Keratinocyte (primary cell): Measurements from ENCODE around the gene TAS1R3. TPM values are rescaled to one million over a fixed set of nuclear protein-coding genes. Genes with fewer than 3 reads are reported as not detected.
A peak's percentile ranks its signal among the peaks of the same experiment; 100 is the strongest.

Experiments used
- DNase-seq: peaks from one replicate; pipeline ENCODE4 v3.0.0-alpha.2; 2011; ENCODE audit warnings: low read depth, missing footprints, low spot score
- FAIRE-seq: peaks from 2 replicates; lab custom pipeline; 2011; peaks lifted over from hg19 to GRCh38; lab: Jason Lieb, UNC
- H2AFZ ChIP-seq: 2 replicates; pipeline ENCODE4 v1.6.0; 2012; ENCODE audit warnings: low read length, control low read depth, inconsistent platforms; ENCODE audit not compliant: control insufficient read depth
- H3K27ac ChIP-seq: 2 replicates; pipeline ENCODE4 v1.5.1; 2011; ENCODE audit warnings: low read length; ENCODE audit not compliant: control insufficient read depth, insufficient read depth
- H3K27me3 ChIP-seq: 3 replicates; pipeline ENCODE4 v1.6.0; 2011; ENCODE audit warnings: low read length; ENCODE audit not compliant: control insufficient read depth, insufficient read depth; ENCODE audit errors: extremely low read depth
- H3K36me3 ChIP-seq, 2 experiments: 2 replicates in 1 of 2; 3 replicates in 1 of 2; pipeline ENCODE4 v1.5.1; 2011; ENCODE audit warnings: low read length in 2 of 2, mild to moderate bottlenecking in 1 of 2; ENCODE audit not compliant: control insufficient read depth in 2 of 2, insufficient read depth in 2 of 2; ENCODE audit errors: extremely low read depth in 1 of 2
- H3K4me1 ChIP-seq: 3 replicates; pipeline ENCODE4 v1.5.1; 2011; ENCODE audit warnings: low read length; ENCODE audit not compliant: control insufficient read depth, insufficient read depth; ENCODE audit errors: extremely low read depth
- H3K4me2 ChIP-seq: 3 replicates; pipeline ENCODE4 v1.6.0; 2011; ENCODE audit warnings: low read depth, low read length; ENCODE audit not compliant: control insufficient read depth, insufficient read depth; ENCODE audit errors: extremely low read depth
- H3K4me3 ChIP-seq, 3 experiments: fragments of 200-600 bp in 1 of 3; sonication (generic) in 1 of 3; 2 replicates in 2 of 3; 3 replicates in 1 of 3; pipeline ENCODE4 v1.5.1; 2011 to 2016; ENCODE audit warnings: low read length in 3 of 3, mild to moderate bottlenecking in 3 of 3, control low read depth in 2 of 3, inconsistent platforms in 1 of 3, low read depth in 1 of 3, mixed read lengths in 1 of 3, mixed run types in 1 of 3, moderate library complexity in 1 of 3; ENCODE audit not compliant: control insufficient read depth in 2 of 3, insufficient read depth in 2 of 3; ENCODE audit errors: extremely low read depth in 1 of 3
- H3K79me2 ChIP-seq: 2 replicates; pipeline ENCODE4 v1.6.0; 2012; ENCODE audit warnings: low read length; ENCODE audit not compliant: control insufficient read depth, insufficient read depth
- H3K9ac ChIP-seq: 3 replicates; pipeline ENCODE4 v1.6.0; 2011; ENCODE audit warnings: low read length; ENCODE audit not compliant: control insufficient read depth, insufficient read depth; ENCODE audit errors: extremely low read depth
- H3K9me1 ChIP-seq: 3 replicates; pipeline ENCODE4 v1.6.0; 2011; ENCODE audit warnings: low read length; ENCODE audit not compliant: control insufficient read depth, insufficient read depth; ENCODE audit errors: extremely low read depth
- H3K9me3 ChIP-seq: 2 replicates; pipeline ENCODE4 v1.5.1; 2012; ENCODE audit warnings: low read depth, low read length; ENCODE audit not compliant: control insufficient read depth
- H4K20me1 ChIP-seq: 3 replicates; pipeline ENCODE4 v1.6.0; 2011; ENCODE audit warnings: low read length; ENCODE audit not compliant: control insufficient read depth, insufficient read depth; ENCODE audit errors: extremely low read depth
- CTCF ChIP-seq, 3 experiments: IDR thresholded peaks in 1 of 3; conservative IDR thresholded peaks in 1 of 3; optimal IDR thresholded peaks in 1 of 3; 2 replicates in 2 of 3; 3 replicates in 1 of 3; pipeline versions ENCODE3 to v1.5.1; 2011; ENCODE audit warnings: low read length in 3 of 3, mild to moderate bottlenecking in 3 of 3, moderate library complexity in 2 of 3, control low read depth in 1 of 3, inconsistent platforms in 1 of 3; ENCODE audit not compliant: insufficient read depth in 2 of 3; ENCODE audit errors: extremely low read depth in 1 of 3
- EZH2 ChIP-seq: IDR thresholded peaks from one replicate; pipeline ENCODE4 v1.6.1; 2012; ENCODE audit warnings: inconsistent platforms, mild to moderate bottlenecking, low read length, moderate library complexity
- dilution Hi-C: fragments of 300-500 bp; cut with MboI; formaldehyde crosslinking; loops from one replicate; pipeline ENCODE4 v1.7.0; 2020; ENCODE audit warnings: low sequenced_read_pairs; ENCODE audit not compliant: extremely low pct_ligation_motif_present
- polyA plus RNA-seq, 5 experiments: library from polyadenylated mRNA; depleted of rRNA in 3 of 5; stranded (reverse) in 3 of 5; stranded (forward) in 1 of 5; unstranded in 1 of 5; fragments of >200 nt; gene quantifications; 1 replicate in 1 of 5; 2 replicates in 3 of 5; 3 replicates in 1 of 5; pipeline versions ENCODE4 v1.2.1 to v1.2.3, GENCODE V29; 2011 to 2012; ENCODE audit warnings: missing spikeins in 2 of 5, low read depth in 1 of 5, low replicate concordance in 1 of 5

The TAS1R3 gene
- polyA plus RNA-seq, 1 donor (not counting 4 experiments of a cell fraction or from before 2014, with no cell fraction given): 0.04 TPM

GRCh38 chr1:1302006-1302430 is 29.1 kb upstream of the TAS1R3 start:
- peaks cover 0 to 1% of the 10 kb centered on the region in 2 experiments for H3K36me3 ChIP-seq
- no peak overlapping the region for H3K9ac ChIP-seq
- no peak for TF ChIP-seq EZH2
- peak in 2 of 3 experiments; percentile 39 to 54 for TF ChIP-seq CTCF (optimal IDR thresholded peaks at IDR 0.05 in 1 of 3, IDR thresholded peaks at IDR 0.05 in 1 of 3, conservative IDR thresholded peaks at IDR 0.05 in 1 of 3; ENCODE audit: extremely low read depth in 1 of 3, insufficient read depth in 2 of 3, low read length in 3 of 3)
- H3K9me1 ChIP-seq: no peaks in the 10 kb centered on the region
- H4K20me1 ChIP-seq: no peaks in the 10 kb centered on the region
- H3K4me1 ChIP-seq: peaks cover 43% of the 10 kb centered on the region
- dilution Hi-C loops: no loop called here
- H3K27me3 ChIP-seq: no peaks in the 10 kb centered on the region
- H3K4me3 ChIP-seq: no peak overlapping the region
- peaks cover 12% of the 10 kb centered on the region for H3K79me2 ChIP-seq
- no peak for FAIRE-seq
- no peaks in the 10 kb centered on the region for H3K9me3 ChIP-seq
- no peak overlapping the region for H3K27ac ChIP-seq
- no peak overlapping the region for H2AFZ ChIP-seq
- DNase-seq: no peak
- no peak overlapping the region for H3K4me2 ChIP-seq

GRCh38 chr1:1302951-1303509 is 28.1 kb upstream of the TAS1R3 start:
- no peak for DNase-seq
- peak overlapping the region; percentile 71 for H3K4me2 ChIP-seq

More at GRCh38 chr1:1302951-1303509, 28.1 kb upstream of the TAS1R3 start:
- H3K9me3 ChIP-seq: no peaks in the 10 kb centered on the region
- dilution Hi-C loops: no loop called here
- peak overlapping the region; percentile 4 to 38 (median 37) for H3K4me3 ChIP-seq
- peaks cover 15% of the 10 kb centered on the region for H3K79me2 ChIP-seq
- peak; percentile 44 for FAIRE-seq
- H3K36me3 ChIP-seq: peaks cover 0 to 1% of the 10 kb centered on the region in 2 experiments
- peak overlapping the region; percentile 60 for H3K9ac ChIP-seq
- peaks cover 46% of the 10 kb centered on the region for H3K4me1 ChIP-seq
- H3K27me3 ChIP-seq: no peaks in the 10 kb centered on the region
- TF ChIP-seq CTCF (optimal IDR thresholded peaks at IDR 0.05 in 1 of 3, IDR thresholded peaks at IDR 0.05 in 1 of 3, conservative IDR thresholded peaks at IDR 0.05 in 1 of 3; ENCODE audit: extremely low read depth in 1 of 3, insufficient read depth in 2 of 3, low read length in 3 of 3): no peak
- no peak for TF ChIP-seq EZH2
- peak overlapping the region; percentile 31 for H3K27ac ChIP-seq
- H3K9me1 ChIP-seq: no peaks in the 10 kb centered on the region
- H2AFZ ChIP-seq: peak overlapping the region; percentile 46
- H4K20me1 ChIP-seq: no peaks in the 10 kb centered on the region
